ENCODE measurements around the gene LIPK. TPM values are rescaled to one million over a fixed set of nuclear protein-coding genes. Genes with fewer than 3 reads are reported as not detected.

LIPK gene
- not detected for total RNA-seq

DNA sequence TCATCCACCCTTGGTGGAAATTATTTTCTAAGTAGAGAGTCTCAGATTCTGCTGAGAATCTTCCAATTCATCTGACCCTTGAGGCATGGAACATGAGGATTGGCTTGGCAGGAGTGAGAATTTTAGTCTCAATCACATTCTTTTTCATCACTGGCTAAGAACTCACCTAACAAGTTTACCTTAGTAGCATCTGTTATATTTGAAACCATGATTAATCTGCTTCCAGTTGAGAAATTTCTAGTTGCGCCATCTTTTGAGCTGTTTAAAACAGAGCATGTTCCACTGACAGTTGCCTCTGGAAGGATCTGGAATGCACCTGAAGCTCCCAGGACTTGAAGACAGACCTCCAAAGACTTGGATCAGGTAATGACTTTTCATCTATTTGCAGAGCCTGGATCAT is at the start of gene LIPK:
Gene LIPK, plus strand, starts transcription at position 292 of the 400 bp plus-strand sequence. CDS start 18,295 bp downstream, outside the sequence.

GRCh38 chr10:88664142-88664541 is 41.9 kb upstream of the LIPK start, which contains the start of gene LIPF:
LIPF (plus strand) TSS chr10:88664442; CDS start chr10:88667298, 2,856 bp downstream.

GRCh38 chr10:88759366-88760101 is 53.5 kb downstream of the LIPK start, which contains the start of gene LIPN:
LIPN (plus strand) TSS chr10:88760020; CDS start chr10:88761406, 1,386 bp downstream.

Other genes starting within 250 kb of the LIPK start
- 1 to 10 TPM; 1.5 to 1.9 TPM for gene RNLS, start 122.9 kb upstream of the LIPK start, total RNA-seq
- not detected for gene LIPJ, start 119.5 kb upstream of the LIPK start, total RNA-seq
- not detected for gene LIPF, start 41.8 kb upstream of the LIPK start, total RNA-seq
- gene LIPN, start 53.8 kb downstream of the LIPK start, total RNA-seq: not detected
- not detected for gene LIPM, start 96.5 kb downstream of the LIPK start, total RNA-seq
- under 1 TPM; 0.43 to 0.86 TPM for gene ANKRD22, start 145.6 kb downstream of the LIPK start, total RNA-seq
- gene STAMBPL1, start 174.0 kb downstream of the LIPK start, total RNA-seq: 10 to 100 TPM; 52.0 to 56.3 TPM
- 1 to 10 TPM; 4.4 to 4.8 TPM for gene ACTA2, start 246.5 kb downstream of the LIPK start, total RNA-seq

All from activated naive CD4-positive, alpha-beta T cell treated with anti-CD3 and anti-CD28 coated beads, Interleukin-2, amount 10 ng/mL, durations not matched to agents 5 hours and 36 hours (primary cell).